Measurements from ENCODE around the gene NGB. TPM values are rescaled to one million over a fixed set of nuclear protein-coding genes. Genes with fewer than 3 reads are reported as not detected.

Gene NGB
- total and polyA plus RNA-seq, 9 of the 15 experiments (the other 6 are each of a cell fraction or from before 2014, with no cell fraction given) = not detected

DNA sequence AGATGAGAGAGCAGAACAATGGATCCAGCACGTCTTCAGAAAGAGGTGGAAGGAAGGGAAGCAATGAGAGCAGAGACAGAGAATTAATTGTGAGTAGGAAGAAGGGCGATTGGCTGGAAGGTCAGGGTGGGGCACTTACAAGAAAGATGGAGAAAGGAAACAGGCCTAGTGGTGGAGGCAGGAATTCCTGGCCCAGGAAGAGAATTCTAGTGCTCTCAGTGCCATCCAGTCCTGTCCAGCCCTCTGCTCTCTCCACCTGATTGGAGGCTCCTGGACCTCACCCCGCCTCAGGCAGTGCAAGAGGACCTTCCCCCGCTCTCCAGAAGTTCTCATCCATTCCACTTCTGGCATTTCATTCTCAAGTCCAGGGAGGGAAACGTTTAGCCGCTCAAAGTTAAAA is 43.0 kb downstream of the NGB start:
- H3K4me2 ChIP-seq (ENCODE audit: insufficient read depth, low read length) = no peak overlapping the region
- peaks cover 5 to 28% of the 10 kb centered on the region in 2 experiments; a peak in 4 of 5 replicates for H3K27me3 ChIP-seq (ENCODE audit: control insufficient read depth in 2 of 2, insufficient read depth in 2 of 2, low read length in 2 of 2)
- ChIA-PET CTCF (ENCODE audit: low intra/inter-chr PET ratio) (no interaction called here), POLR2A (interaction anchor here (1.1 kb wide), 1 partner anchor 15 kb away, joined by 3 read pairs; no protein-coding TSS in a partner anchor)
- no peak overlapping the region for H3K9ac ChIP-seq (ENCODE audit: insufficient read depth in 1 of 2, low read depth in 2 of 2, low read length in 2 of 2)
- no peak for ATAC-seq
- H2AFZ ChIP-seq (ENCODE audit: low read depth, low read length) = no peak overlapping the region
- DNase-seq (ENCODE audit: extremely low read depth in 1 of 4, low spot score in 3 of 4) = peak in 1 of 4 experiments; percentile 19
- H3K4me3 ChIP-seq = no peak overlapping the region
- no peaks in the 10 kb centered on the region for H3K9me3 ChIP-seq (replicated peaks; ENCODE audit: control insufficient read depth, insufficient read depth, low read depth, low read length)
- no peaks in the 10 kb centered on the region for H3K36me3 ChIP-seq (ENCODE audit: control insufficient read depth, insufficient read depth, low read length)
- H3K4me1 ChIP-seq (replicated peaks in 1 of 2; ENCODE audit: control insufficient read depth in 2 of 2, insufficient read depth in 2 of 2, low read length in 2 of 2) = no peaks in the 10 kb centered on the region
- H3K27ac ChIP-seq (ENCODE audit: extremely low read depth, low read depth, low read length) = no peak overlapping the region
- TF ChIP-seq CEBPG (CRISPR knock-in tag; IDR thresholded peaks at IDR 0.05) (no peak), CEBPG (tag; conservative IDR thresholded peaks at IDR 0.05 in 1 of 2, IDR thresholded peaks at IDR 0.05 in 1 of 2) (no peak), ZNF174 (CRISPR knock-in tag; IDR thresholded peaks at IDR 0.05) (no peak), RBM34 (IDR thresholded peaks at IDR 0.05; ENCODE audit: borderline replicate concordance, insufficient read depth, low read length) (no peak), GATA2 (CRISPR knock-in tag; IDR thresholded peaks at IDR 0.05) (no peak), CBX2 (IDR thresholded peaks at IDR 0.05; ENCODE audit: insufficient read depth, low read length, poor library complexity, severe bottlenecking) (no peak)
- intact Hi-C loops (cut with micrococcal nuclease) = no loop called here
- BruUV-seq (replicated peaks) = no TSS peak
- in situ Hi-C loops (cut with MboI) = no loop called here
- no peaks in the 10 kb centered on the region for H3K9me1 ChIP-seq (ENCODE audit: control insufficient read depth, insufficient read depth, low read length)
- H3K79me2 ChIP-seq (ENCODE audit: control insufficient read depth, insufficient read depth, low read length) = no peaks in the 10 kb centered on the region
- no peaks in the 10 kb centered on the region for H4K20me1 ChIP-seq (replicated peaks; ENCODE audit: control insufficient read depth, insufficient read depth, low read length)
- no peak for FAIRE-seq
- 8% methylated on average over 5 of the region's 6 CpGs for WGBS (ENCODE audit: insufficient coverage, low coverage, missing lambda C conversion rate)
